HUES6 (cell line): ENCODE data around the gene KLLN.
A peak's percentile ranks its signal among the peaks of the same experiment; 100 is the strongest.

Source experiments
- H3K27ac ChIP-seq: 2 replicates; pipeline ENCODE4 v1.7.0; 2013; ENCODE audit warnings: low read depth, mild to moderate bottlenecking, low read length, inconsistent platforms
- H3K27me3 ChIP-seq: 2 replicates; pipeline ENCODE4 v1.6.1; 2013; ENCODE audit warnings: low read length; ENCODE audit not compliant: control insufficient read depth, insufficient read depth
- H3K36me3 ChIP-seq: 2 replicates; pipeline ENCODE4 v1.6.1; 2013; ENCODE audit warnings: low read length; ENCODE audit not compliant: control insufficient read depth, insufficient read depth
- H3K4me1 ChIP-seq: 2 replicates; pipeline ENCODE4 v1.6.1; 2013; ENCODE audit warnings: low read length; ENCODE audit not compliant: control insufficient read depth, insufficient read depth
- H3K4me3 ChIP-seq: 2 replicates; pipeline ENCODE4 v1.5.1; 2013; ENCODE audit warnings: low read depth, low read length
- H3K9ac ChIP-seq: one replicate; pipeline ENCODE4 v1.6.1; 2013; ENCODE audit warnings: mild to moderate bottlenecking, low read length
- H3K9me3 ChIP-seq: 2 replicates; pipeline ENCODE4 v1.6.1; 2013; ENCODE audit warnings: low read depth, low read length; ENCODE audit not compliant: control insufficient read depth, insufficient read depth

KLLN gene

GRCh38 chr10:87817609-87818504, 45.5 kb downstream of the KLLN start, which contains the start of gene ATAD1:
TSS of gene ATAD1 (minus strand) at chr10:87818226. CDS start at chr10:87814599, 3,627 bp downstream.
- peaks cover 11% of the 10 kb centered on the region; the same call in 1 of the 2 replicates for H3K4me1 ChIP-seq
- H3K9ac ChIP-seq: peak within 1 kb of the TSS; percentile 88
- peak within 1 kb of the TSS; percentile 90 for H3K4me3 ChIP-seq
- peaks cover 10% of the 10 kb centered on the region for H3K36me3 ChIP-seq
- no peaks in the 10 kb centered on the region for H3K27me3 ChIP-seq
- H3K9me3 ChIP-seq: no peaks in the 10 kb centered on the region
- H3K27ac ChIP-seq: peak within 1 kb of the TSS; percentile 83

DNA sequence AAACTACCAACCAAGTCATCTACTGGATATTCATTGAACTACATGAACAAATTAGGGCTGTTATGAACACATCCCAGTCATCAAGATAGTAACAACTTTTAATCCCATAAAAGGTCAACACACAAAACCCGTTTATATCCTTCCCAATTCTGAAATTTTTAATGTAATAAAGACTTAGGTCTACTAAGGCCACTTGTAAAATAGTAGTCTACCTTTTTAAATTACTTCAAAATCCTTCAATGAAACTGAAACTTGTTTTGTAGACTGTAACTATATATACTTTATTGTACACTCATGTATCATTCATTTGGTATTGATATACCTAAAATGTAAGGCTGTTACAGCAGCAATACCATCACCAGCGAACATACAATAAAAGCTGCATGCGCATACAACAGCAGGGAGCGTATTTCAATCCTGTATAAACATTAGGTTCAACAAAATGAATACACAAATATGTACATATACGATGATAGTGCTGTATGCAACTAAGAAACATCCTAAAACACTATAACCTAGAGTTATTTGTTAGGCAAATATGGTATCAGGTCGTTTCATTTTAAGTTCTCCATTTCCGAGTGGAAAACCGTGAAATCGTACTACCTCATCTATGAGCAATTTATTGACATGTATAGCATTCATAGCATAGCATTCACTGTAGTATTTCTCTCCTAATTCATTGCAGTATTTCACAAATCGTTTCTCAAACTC, 46.3 kb downstream of the KLLN start:
- H3K4me1 ChIP-seq: peaks cover 11% of the 10 kb centered on the region; the same call in 1 of the 2 replicates
- peak overlapping the region; percentile 88 for H3K9ac ChIP-seq
- H3K4me3 ChIP-seq: peak overlapping the region; percentile 90
- peak overlapping the region; percentile 83 for H3K27ac ChIP-seq
- no peaks in the 10 kb centered on the region for H3K27me3 ChIP-seq
- no peaks in the 10 kb centered on the region for H3K9me3 ChIP-seq
- H3K36me3 ChIP-seq: peaks cover 18% of the 10 kb centered on the region

DNA sequence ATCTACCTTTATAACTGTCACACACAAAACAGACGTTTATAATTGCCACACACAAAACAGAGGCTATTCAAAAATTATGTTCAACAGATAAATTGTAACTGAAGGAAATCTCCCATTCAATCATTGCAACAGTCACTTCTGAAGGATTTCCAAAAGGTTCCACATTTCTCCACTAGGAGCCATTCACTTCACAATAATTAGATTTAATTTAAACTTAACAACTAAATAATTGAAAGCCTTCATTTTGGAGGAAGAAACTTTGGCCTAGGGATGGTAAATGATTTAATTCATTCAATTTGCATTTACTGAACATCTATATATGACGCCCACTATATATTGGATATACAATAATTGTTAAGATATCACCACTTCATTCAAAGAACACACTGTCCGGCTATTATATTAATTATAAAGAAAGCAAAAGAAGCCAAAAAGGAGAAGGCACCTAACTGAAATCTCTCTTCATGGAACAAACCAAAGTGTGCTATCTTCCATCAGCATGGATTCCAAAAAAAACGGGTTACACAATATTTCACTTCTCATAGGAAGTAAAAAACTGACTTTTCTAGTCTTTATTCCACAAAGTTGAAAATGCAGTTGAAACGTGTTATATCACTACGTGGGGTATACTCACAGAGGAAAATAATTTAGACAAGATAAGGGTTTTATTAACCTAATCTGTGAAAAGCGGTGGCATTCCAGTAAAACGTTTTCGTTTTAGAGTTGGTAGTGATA, 47.0 kb downstream of the KLLN start:
- H3K4me1 ChIP-seq: peaks cover 11% of the 10 kb centered on the region; the same call in 1 of the 2 replicates
- H3K9me3 ChIP-seq: no peaks in the 10 kb centered on the region
- H3K9ac ChIP-seq: no peak overlapping the region
- peaks cover 25% of the 10 kb centered on the region for H3K36me3 ChIP-seq
- H3K27me3 ChIP-seq: no peaks in the 10 kb centered on the region
- peak overlapping the region; percentile 90 for H3K4me3 ChIP-seq
- no peak overlapping the region for H3K27ac ChIP-seq
